ENCODE measurements around the gene CACNA1A.

Gene CACNA1A

GRCh38 chr19:13475044-13475443, 31.2 kb downstream of the CACNA1A start:
- DNase-seq (ENCODE audit: extremely low read depth, low read depth): no peak
- no peak for TF ChIP-seq CTCF (IDR thresholded peaks at IDR 0.05; ENCODE audit: low read depth, low read length)

GRCh38 chr19:13466697-13467096, 39.6 kb downstream of the CACNA1A start:
- TF ChIP-seq CTCF (IDR thresholded peaks at IDR 0.05; ENCODE audit: low read depth, low read length): no peak
- DNase-seq (ENCODE audit: extremely low read depth, low read depth): no peak

- DNase-seq (ENCODE audit: extremely low read depth, low read depth): no peak
Measured at GRCh38 chr19:13463296-13463695, 43.0 kb downstream of the CACNA1A start.

GRCh38 chr19:13461536-13461935, 44.7 kb downstream of the CACNA1A start:
- DNase-seq (ENCODE audit: extremely low read depth, low read depth): no peak
- TF ChIP-seq CTCF (IDR thresholded peaks at IDR 0.05; ENCODE audit: low read depth, low read length): no peak

More at GRCh38 chr19:13463296-13463695, 43.0 kb downstream of the CACNA1A start:
- no peak for TF ChIP-seq CTCF (IDR thresholded peaks at IDR 0.05; ENCODE audit: low read depth, low read length)

GRCh38 chr19:13460045-13460444, 46.2 kb downstream of the CACNA1A start:
- no peak for DNase-seq (ENCODE audit: extremely low read depth, low read depth)

GRCh38 chr19:13459351-13459750, 46.9 kb downstream of the CACNA1A start:
- DNase-seq (ENCODE audit: extremely low read depth, low read depth): no peak
- TF ChIP-seq CTCF (IDR thresholded peaks at IDR 0.05; ENCODE audit: low read depth, low read length): no peak

More at GRCh38 chr19:13460045-13460444, 46.2 kb downstream of the CACNA1A start:
- TF ChIP-seq CTCF (IDR thresholded peaks at IDR 0.05; ENCODE audit: low read depth, low read length): no peak

GRCh38 chr19:13451434-13451995, 54.8 kb downstream of the CACNA1A start:
- DNase-seq (ENCODE audit: extremely low read depth, low read depth): no peak
- no peak for TF ChIP-seq CTCF (IDR thresholded peaks at IDR 0.05; ENCODE audit: low read depth, low read length)

Measured in AG09319 (cell line).